H1 (cell line): ENCODE results near the gene TOR1B. TPM values are rescaled to one million over a fixed set of nuclear protein-coding genes. Genes with fewer than 3 reads are reported as not detected.

ENCODE experiments used
- CTCF ChIA-PET: fragments of 300-600 bp; sonication (Branson Sonifier 250); formaldehyde crosslinking; loops from one replicate; lab custom pipeline; 2021; ENCODE audit not compliant: partially characterized antibody; lab: Charles Lee
- POLR2A ChIA-PET: fragments of 300-600 bp; sonication (Branson Sonifier 250); formaldehyde crosslinking; loops from one replicate; lab custom pipeline; 2021; ENCODE audit warnings: inconsistent platforms; ENCODE audit not compliant: partially characterized antibody; lab: Charles Lee
- DNase-seq, 2 experiments: peaks; one replicate each; pipeline versions ENCODE4 v3.0.0 to v3.0.0-alpha.2; 2010 to 2022; ENCODE audit warnings: low spot score in 2 of 2, low read depth in 1 of 2, mixed read lengths in 1 of 2
- FAIRE-seq: peaks from 2 replicates; lab custom pipeline; 2011; peaks lifted over from hg19 to GRCh38; lab: Jason Lieb, UNC
- H2AFZ ChIP-seq: 2 replicates; pipeline ENCODE4 v1.8.1; 2012; ENCODE audit warnings: low read length, inconsistent platforms
- H2AK5ac ChIP-seq: 2 replicates; pipeline ENCODE4 v1.6.1; 2013; ENCODE audit warnings: low read depth, low read length
- H2BK120ac ChIP-seq: replicated peaks from 2 replicates; pipeline ENCODE3; 2013; ENCODE audit warnings: low read depth, low read length, inconsistent platforms
- H2BK12ac ChIP-seq: 2 replicates; pipeline ENCODE4 v1.6.1; 2013; ENCODE audit warnings: low read depth, low read length
- H2BK15ac ChIP-seq: 2 replicates; pipeline ENCODE4 v1.6.1; 2013; ENCODE audit warnings: low read length
- H2BK20ac ChIP-seq: 2 replicates; pipeline ENCODE4 v1.6.1; 2013; ENCODE audit warnings: low read length
- H2BK5ac ChIP-seq: 2 replicates; pipeline ENCODE4 v1.6.1; 2013; ENCODE audit warnings: low read depth, low read length
- H3K14ac ChIP-seq: 2 replicates; pipeline ENCODE4 v1.6.1; 2013; ENCODE audit warnings: inconsistent platforms; ENCODE audit not compliant: insufficient read length
- H3K18ac ChIP-seq: 2 replicates; pipeline ENCODE4 v1.6.1; 2013; ENCODE audit warnings: low read length; ENCODE audit errors: extremely low read depth
- H3K23ac ChIP-seq: 2 replicates; pipeline ENCODE4 v1.6.1; 2013; ENCODE audit warnings: inconsistent platforms; ENCODE audit not compliant: insufficient read length
- H3K23me2 ChIP-seq: 2 replicates; pipeline ENCODE4 v1.6.1; 2013; ENCODE audit warnings: low read depth, low read length
- H3K27ac ChIP-seq: 2 replicates; pipeline ENCODE4 v1.6.1; 2011; ENCODE audit warnings: low read depth, low read length, inconsistent platforms
- H3K27me3 ChIP-seq, 4 experiments: replicated peaks in 1 of 4; 1 replicate in 1 of 4; 2 replicates in 3 of 4; pipeline versions ENCODE4 v1.6.1 to v1.8.1; 2011 to 2013; ENCODE audit warnings: low read length in 3 of 4, mild to moderate bottlenecking in 3 of 4, inconsistent platforms in 2 of 4, mixed read lengths in 2 of 4, moderate library complexity in 1 of 4; ENCODE audit not compliant: control insufficient read depth in 3 of 4, insufficient read depth in 3 of 4; ENCODE audit errors: extremely low read depth in 1 of 4
- H3K36me3 ChIP-seq, 4 experiments: 2 replicates each; pipeline versions ENCODE4 v1.6.1 to v1.8.1; 2011 to 2013; ENCODE audit warnings: mild to moderate bottlenecking in 4 of 4, low read length in 3 of 4, moderate library complexity in 2 of 4, control low read depth in 1 of 4, inconsistent platforms in 1 of 4; ENCODE audit not compliant: insufficient read depth in 4 of 4, control insufficient read depth in 2 of 4
- H3K4ac ChIP-seq: replicated peaks from 2 replicates; pipeline ENCODE3; 2013; ENCODE audit warnings: low read length, low read depth, mixed read lengths, inconsistent platforms; ENCODE audit not compliant: insufficient read length
- H3K4me1 ChIP-seq, 4 experiments: replicated peaks in 1 of 4; 1 replicate in 1 of 4; 2 replicates in 3 of 4; pipeline versions ENCODE4 v1.6.1 to v1.8.1; 2011 to 2013; ENCODE audit warnings: low read length in 3 of 4, inconsistent platforms in 2 of 4, mixed read lengths in 1 of 4; ENCODE audit not compliant: insufficient read depth in 4 of 4, control insufficient read depth in 3 of 4
- H3K4me2 ChIP-seq, 2 experiments: 2 replicates each; pipeline versions ENCODE4 v1.6.1 to v1.8.1; 2011 to 2013; ENCODE audit warnings: low read depth in 2 of 2, low read length in 2 of 2, control low read depth in 1 of 2, inconsistent platforms in 1 of 2, mild to moderate bottlenecking in 1 of 2; ENCODE audit not compliant: insufficient read depth in 1 of 2
- H3K4me3 ChIP-seq, 4 experiments: fragments of 200-600, 300-600 bp in 1 of 4; sonication (generic), shearing (Covaris generic), sonication (Bioruptor Twin) in 1 of 4; 2 replicates each; pipeline versions ENCODE4 v1.5.1 to v1.8.1; 2011 to 2016; ENCODE audit warnings: low read length in 4 of 4, low read depth in 3 of 4, control low read depth in 2 of 4, inconsistent platforms in 2 of 4, mild to moderate bottlenecking in 2 of 4, mixed read lengths in 1 of 4, moderate library complexity in 1 of 4; ENCODE audit not compliant: insufficient read depth in 2 of 4; ENCODE audit errors: extremely low read depth in 1 of 4
- H3K56ac ChIP-seq: replicated peaks from 2 replicates; pipeline ENCODE3; 2013; ENCODE audit warnings: low read depth, mild to moderate bottlenecking, mixed read lengths, low read length, inconsistent platforms; ENCODE audit not compliant: insufficient read length
- H3K79me1 ChIP-seq: 2 replicates; pipeline ENCODE4 v1.6.1; 2013; ENCODE audit warnings: low read depth, low read length, control low read depth
- H3K79me2 ChIP-seq, 2 experiments: 2 replicates each; pipeline versions ENCODE4 v1.6.1 to v1.8.1; 2012 to 2013; ENCODE audit warnings: low read length in 2 of 2, mild to moderate bottlenecking in 2 of 2, inconsistent platforms in 1 of 2; ENCODE audit not compliant: insufficient read depth in 2 of 2, control insufficient read depth in 1 of 2
- H3K9ac ChIP-seq, 4 experiments: replicated peaks in 1 of 4; 1 replicate in 1 of 4; 2 replicates in 3 of 4; pipeline versions ENCODE4 v1.6.1 to v1.8.1; 2011 to 2013; ENCODE audit warnings: low read depth in 3 of 4, low read length in 3 of 4, control low read depth in 2 of 4, mild to moderate bottlenecking in 2 of 4, moderate library complexity in 2 of 4, inconsistent platforms in 1 of 4; ENCODE audit errors: extremely low read depth in 1 of 4
- H3K9me3 ChIP-seq, 2 experiments: 2 replicates each; pipeline versions ENCODE4 v1.6.1 to v1.8.1; 2012 to 2013; ENCODE audit warnings: mild to moderate bottlenecking in 2 of 2, moderate library complexity in 2 of 2, control low read depth in 1 of 2, inconsistent platforms in 1 of 2, low read depth in 1 of 2, low read length in 1 of 2, mixed read lengths in 1 of 2; ENCODE audit not compliant: insufficient read depth in 2 of 2
- H4K20me1 ChIP-seq, 2 experiments: replicated peaks in 1 of 2; 2 replicates each; pipeline versions ENCODE3 to v1.8.1; 2011 to 2013; ENCODE audit warnings: inconsistent platforms in 2 of 2, low read length in 2 of 2, mild to moderate bottlenecking in 1 of 2; ENCODE audit not compliant: insufficient read depth in 2 of 2, control insufficient read depth in 1 of 2
- H4K5ac ChIP-seq: 2 replicates; pipeline ENCODE4 v1.6.1; 2013; ENCODE audit warnings: low read length, low read depth, mixed read lengths, inconsistent platforms; ENCODE audit not compliant: insufficient read length
- H4K8ac ChIP-seq: 2 replicates; pipeline ENCODE4 v1.8.0; 2013; ENCODE audit warnings: mild to moderate bottlenecking, moderate library complexity, low read length, inconsistent platforms; ENCODE audit not compliant: insufficient read depth; ENCODE audit errors: extremely low read depth
- H4K91ac ChIP-seq: replicated peaks from 2 replicates; pipeline ENCODE3; 2013; ENCODE audit warnings: low read length, mixed read lengths, inconsistent platforms; ENCODE audit not compliant: insufficient read length
- CBX5 ChIP-seq: fragments of 300-800, 300-1000 bp; sonication (generic); IDR thresholded peaks from 2 replicates; pipeline ENCODE4 v1.7.1; 2016; ENCODE audit warnings: antibody characterized with exemption, low read length, low read depth
- CTBP2 ChIP-seq: IDR thresholded peaks from 2 replicates; pipeline ENCODE4 v1.7.0; 2011; ENCODE audit warnings: borderline replicate concordance, mild to moderate bottlenecking, moderate library complexity, mixed read lengths, low read length; ENCODE audit not compliant: insufficient read depth, insufficient read length
- POLR2A ChIP-seq, 2 experiments: IDR thresholded peaks; 1 replicate in 1 of 2; 2 replicates in 1 of 2; pipeline ENCODE4 v1.6.1; 2011; ENCODE audit warnings: low read depth in 2 of 2, low read length in 2 of 2, mild to moderate bottlenecking in 2 of 2; ENCODE audit errors: control extremely low read depth in 1 of 2
- RXRA ChIP-seq: IDR thresholded peaks from 2 replicates; pipeline ENCODE4 v1.6.1; 2011; ENCODE audit warnings: low read depth, mild to moderate bottlenecking, low read length, moderate library complexity; ENCODE audit not compliant: insufficient read depth
- SIN3A ChIP-seq, 2 experiments: IDR thresholded peaks in 1 of 2; conservative IDR thresholded peaks in 1 of 2; 2 replicates each; pipeline ENCODE4 v1.6.1; 2011 to 2012; ENCODE audit warnings: low read length in 2 of 2, improper control_type of control experiment in 1 of 2, low read depth in 1 of 2, mild to moderate bottlenecking in 1 of 2
- WGBS, 2 experiments: shearing (Covaris generic) in 1 of 2; methylation state at CpG; one replicate each; pipeline versions ENCODE4 v1.1.6 to v1.1.7; 2013 to 2015; ENCODE audit warnings: low lambda C conversion rate in 2 of 2, mixed read lengths in 2 of 2, inconsistent platforms in 1 of 2, low coverage in 1 of 2, missing lambda C conversion rate in 1 of 2; ENCODE audit not compliant: insufficient replicate concordance in 2 of 2, insufficient coverage in 1 of 2, insufficient read length in 1 of 2; ENCODE audit errors: extremely low coverage in 1 of 2, missing lambda C conversion rate in 1 of 2; 5-methylcytosine and 5-hydroxymethylcytosine counted together
- polyA plus RNA-seq, 7 experiments: library from polyadenylated mRNA; depleted of rRNA in 3 of 7; stranded (reverse) in 5 of 7; unstranded in 2 of 7; fragments of >200 nt in 5 of 7; fragments of 200-250 nt in 2 of 7; gene quantifications; 1 replicate in 5 of 7; 2 replicates in 1 of 7; 4 replicates in 1 of 7; pipeline versions ENCODE4 v1.2.1 to v1.2.3, GENCODE V29; 2011 to 2013; ENCODE audit warnings: missing spikeins in 2 of 7, mixed read lengths in 2 of 7
- total RNA-seq: library from RNA; stranded (reverse); fragmentation: NEBNext Ultra II Directional; extraction: Animal tissue kit (Norgen Biotek cat#: 25700); gene quantifications from 2 replicates; pipeline ENCODE4 v1.2.1, GENCODE V29; 2021

Gene TOR1B
- total and polyA plus RNA-seq, 2 of the 8 experiments (the other 6 are each of a cell fraction or from before 2014, with no cell fraction given), result 11.4 to 17.4 TPM

DNA sequence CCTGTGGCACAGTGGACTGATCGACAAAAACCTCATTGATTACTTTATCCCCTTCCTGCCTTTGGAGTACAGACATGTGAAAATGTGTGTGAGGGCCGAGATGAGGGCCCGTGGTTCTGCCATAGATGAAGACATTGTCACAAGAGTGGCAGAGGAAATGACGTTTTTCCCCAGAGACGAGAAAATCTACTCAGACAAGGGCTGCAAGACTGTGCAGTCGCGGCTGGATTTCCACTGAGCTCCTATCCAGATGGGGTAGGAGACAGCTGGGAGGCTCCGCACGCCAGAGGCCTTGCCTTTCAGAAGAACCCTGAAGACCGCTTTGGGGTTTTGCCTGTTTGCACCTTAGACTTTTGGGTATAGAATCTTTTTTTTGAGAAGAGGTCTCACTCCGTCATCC, 6.4 kb downstream of the TOR1B start:
- 96% methylated on average over 11 of the region's 11 CpGs; no CpG with 5 or more reads in 1 of the 2 experiments for WGBS, 2 experiments
- no peak overlapping the region for H3K14ac ChIP-seq
- no peak overlapping the region for H3K18ac ChIP-seq
- no peak overlapping the region for H3K56ac ChIP-seq
- peaks cover 0 to under 1% of the 10 kb centered on the region in 2 experiments; a peak in 2 of 4 replicates for H3K79me2 ChIP-seq
- H3K4me1 ChIP-seq, result no peaks in the 10 kb centered on the region; a peak in 1 of 7 replicates
- no peak overlapping the region for H3K27ac ChIP-seq
- ChIA-PET CTCF (interaction anchor here (1.1 to 1.8 kb wide), 4 partner anchors 19 to 677 kb away, joined by 3 to 4 read pairs (median 4); no protein-coding TSS in a partner anchor), POLR2A (interaction anchor here (0.9 to 1.3 kb wide), 3 partner anchors 8 to 59 kb away, joined by 3 read pairs; partner anchors contain the start of gene TOR1A)
- H2BK5ac ChIP-seq, result no peak overlapping the region
- H4K91ac ChIP-seq, result no peak overlapping the region
- no peak overlapping the region for H4K5ac ChIP-seq
- no peak overlapping the region for H3K4ac ChIP-seq
- H2AK5ac ChIP-seq, result no peak overlapping the region
- H2BK12ac ChIP-seq, result no peak overlapping the region
- no peak overlapping the region for H2BK120ac ChIP-seq
- no peaks in the 10 kb centered on the region for H3K23me2 ChIP-seq
- no peak overlapping the region for H2BK15ac ChIP-seq
- TF ChIP-seq RXRA (no peak), SIN3A (conservative IDR thresholded peaks at IDR 0.05 in 1 of 2, IDR thresholded peaks at IDR 0.05 in 1 of 2; ENCODE audit: low read depth in 1 of 2, low read length in 2 of 2) (no peak), CBX5 (no peak), POLR2A (IDR thresholded peaks at IDR 0.05; ENCODE audit: control extremely low read depth in 1 of 2, low read depth in 2 of 2, low read length in 2 of 2) (no peak), CTBP2 (no peak)
- no peak overlapping the region for H3K4me2 ChIP-seq
- no peak overlapping the region for H2BK20ac ChIP-seq
- H3K36me3 ChIP-seq, result peaks cover 4 to 38% (median 5%) of the 10 kb centered on the region in 4 experiments; a peak in 7 of 8 replicates
- H3K9ac ChIP-seq, result no peak overlapping the region
- no peak overlapping the region for H4K8ac ChIP-seq
- H3K4me3 ChIP-seq, result no peak overlapping the region
- no peak for FAIRE-seq
- H3K27me3 ChIP-seq, result no peaks in the 10 kb centered on the region
- H3K23ac ChIP-seq, result no peak overlapping the region
- no peak for DNase-seq
- H4K20me1 ChIP-seq, result peaks cover 3 to 11% of the 10 kb centered on the region in 2 experiments
- H3K9me3 ChIP-seq, result no peaks in the 10 kb centered on the region
- H3K79me1 ChIP-seq, result peaks cover 4% of the 10 kb centered on the region; the same call in 1 of the 2 replicates
- H2AFZ ChIP-seq, result no peak overlapping the region
